Measurements from ENCODE around the gene FBXL15. TPM values are rescaled to one million over a fixed set of nuclear protein-coding genes. Genes with fewer than 3 reads are reported as not detected.

FBXL15 gene
- total and polyA plus RNA-seq, 2 donors (not counting 1 experiment from before 2014, with no cell fraction given), result 15.5 to 20.7 TPM

- POLR2A ChIA-PET, result interaction anchor here (0.6 to 2.6 kb wide), 5 partner anchors 23 to 1485 kb away, joined by 3 to 11 read pairs (median 4); partner anchors contain the start of genes C10orf95 and FBXL15
- H4K20me1 ChIP-seq (ENCODE audit: control insufficient read depth, insufficient read depth, low read length, poor library complexity, severe bottlenecking), result peaks cover 75% of the 10 kb centered on the region
- intact Hi-C loops (cut with micrococcal nuclease), result loop anchor here (1.0 kb wide), 5 partner anchors 11 to 168 kb away; partner anchors contain the start of genes ACTR1A and FBXL15
- H3K4me3 ChIP-seq (ENCODE audit: control extremely low read depth in 1 of 5, extremely low read depth in 1 of 5, insufficient read depth in 1 of 5, low read depth in 2 of 5, low read length in 4 of 5), result peak overlapping the region in 2 of 5 experiments; percentile 29 to 47
- no peak overlapping the region for H2AFZ ChIP-seq (ENCODE audit: insufficient read depth, low read depth, low read length, poor library complexity, severe bottlenecking)
- peaks cover 45% of the 10 kb centered on the region for H3K79me2 ChIP-seq (ENCODE audit: control insufficient read depth, insufficient read depth, low read length)
- no peak overlapping the region for H3K9ac ChIP-seq (ENCODE audit: low read length)
- CTCF ChIA-PET, result interaction anchor here (0.7 to 8.8 kb wide), 24 partner anchors 9 to 566 kb away, joined by 3 to 108 read pairs (median 5); partner anchors contain the start of genes C10orf95, CUEDC2, FBXL15 and PITX3
- H3K4me1 Mint-ChIP-seq, result peaks cover 44% of the 10 kb centered on the region
- H3K36me3 ChIP-seq (replicated peaks in 1 of 2; ENCODE audit: control extremely low read depth in 1 of 2, control insufficient read depth in 1 of 2, extremely low read depth in 1 of 2, insufficient read depth in 2 of 2, low read length in 1 of 2), result peaks cover 0 to 53% of the 10 kb centered on the region in 2 experiments
- peak overlapping the region; percentile 80 for H3K27ac Mint-ChIP-seq
- peak overlapping the region; percentile 74 to 80 for H3K27ac ChIP-seq (ENCODE audit: low read length in 2 of 2)
- H3K4me2 ChIP-seq (replicated peaks; ENCODE audit: low read depth, low read length, poor library complexity, severe bottlenecking), result peak overlapping the region; percentile 87
- H3K9me3 ChIP-seq (ENCODE audit: control extremely low read depth in 1 of 3, control insufficient read depth in 2 of 3, insufficient read depth in 1 of 3, low read length in 2 of 3), result no peaks in the 10 kb centered on the region
- WGBS (ENCODE audit: insufficient coverage), result 84% methylated on average over 11 of the region's 21 CpGs
- no peak for ATAC-seq (ENCODE audit: low read depth)
- peak; percentile 37 for DNase-seq
- peak overlapping the region; percentile 95 for H3K4me3 Mint-ChIP-seq
- H3K27me3 ChIP-seq (replicated peaks in 1 of 4; ENCODE audit: control extremely low read depth in 1 of 4, control insufficient read depth in 3 of 4, insufficient read depth in 4 of 4, low read length in 3 of 4), result no peaks in the 10 kb centered on the region
- H3K4me1 ChIP-seq (ENCODE audit: control insufficient read depth in 2 of 2, insufficient read depth in 2 of 2, low read length in 2 of 2), result peaks cover 40 to 51% of the 10 kb centered on the region in 2 donors
- no peaks in the 10 kb centered on the region for H3K27me3 Mint-ChIP-seq
- TF ChIP-seq EZH2 (IDR thresholded peaks at IDR 0.05; ENCODE audit: borderline replicate concordance, insufficient read depth, low read depth, low read length, poor library complexity, severe bottlenecking) (no peak), CTCF (IDR thresholded peaks at IDR 0.05) (no peak)
- no peaks in the 10 kb centered on the region for H3K9me3 Mint-ChIP-seq (ENCODE audit: insufficient read depth)
These were observed 22.2 kb upstream of the FBXL15 start for GRCh38 chr10:102398172-102399020.

Measured in B cell (primary cell).